ENCODE results near the gene CELA3B.
"Not testable (repeated sequence)": the region's sequence is repeated elsewhere in the genome, so short reads cannot be mapped to it uniquely, and the experiment has no call there.

The CELA3B gene

GRCh38 chr1:21938732-21939538 lies 37.9 kb upstream of the CELA3B start:
- Histone ChIP-seq H3K9ac (ENCODE audit: low read depth, low read length) (no peak overlapping the region), H3K36me3 (ENCODE audit: insufficient read depth, low read length) (no peaks in the 10 kb centered on the region), H3K4me1 (ENCODE audit: insufficient read depth, low read length) (peaks cover 29% of the 10 kb centered on the region), H3K9me3 (ENCODE audit: control insufficient read depth, insufficient read depth, low read length) (no peaks in the 10 kb centered on the region)

- no peaks in the 10 kb centered on the region for H3K9me3 ChIP-seq (ENCODE audit: control insufficient read depth, insufficient read depth, low read length)
- H3K9ac ChIP-seq (ENCODE audit: low read depth, low read length) = no peak overlapping the region
- no peaks in the 10 kb centered on the region for H3K36me3 ChIP-seq (ENCODE audit: insufficient read depth, low read length)
- H3K4me1 ChIP-seq (ENCODE audit: insufficient read depth, low read length) = peaks cover 28% of the 10 kb centered on the region
Observed at GRCh38 chr1:21939650-21940374, 37.0 kb upstream of the CELA3B start.

DNA sequence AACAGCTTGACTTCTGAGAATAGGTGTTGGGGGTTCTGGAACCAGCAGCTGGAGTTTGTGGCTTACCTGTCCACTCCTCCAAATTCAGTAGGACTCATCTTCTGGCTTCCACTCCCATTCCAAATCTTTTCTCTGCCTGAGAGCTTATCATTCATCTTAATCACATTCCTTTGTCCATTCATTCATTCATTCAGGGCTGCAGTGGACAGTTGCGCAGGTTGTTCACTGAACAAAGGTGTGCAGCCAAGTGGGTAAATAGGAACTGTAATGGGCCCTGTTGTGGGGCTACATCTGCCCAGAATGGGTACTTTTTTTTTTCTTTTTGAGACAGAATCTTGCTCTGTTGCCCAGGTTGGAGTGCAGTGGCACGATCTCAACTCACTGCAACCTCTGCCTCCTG lies 36.3 kb upstream of the CELA3B start:
- Histone ChIP-seq H3K4me1 (ENCODE audit: insufficient read depth, low read length) (peaks cover 25% of the 10 kb centered on the region), H3K9ac (ENCODE audit: low read depth, low read length) (no peak overlapping the region), H3K9me3 (ENCODE audit: control insufficient read depth, insufficient read depth, low read length) (no peaks in the 10 kb centered on the region), H3K36me3 (ENCODE audit: insufficient read depth, low read length) (no peaks in the 10 kb centered on the region)

DNA sequence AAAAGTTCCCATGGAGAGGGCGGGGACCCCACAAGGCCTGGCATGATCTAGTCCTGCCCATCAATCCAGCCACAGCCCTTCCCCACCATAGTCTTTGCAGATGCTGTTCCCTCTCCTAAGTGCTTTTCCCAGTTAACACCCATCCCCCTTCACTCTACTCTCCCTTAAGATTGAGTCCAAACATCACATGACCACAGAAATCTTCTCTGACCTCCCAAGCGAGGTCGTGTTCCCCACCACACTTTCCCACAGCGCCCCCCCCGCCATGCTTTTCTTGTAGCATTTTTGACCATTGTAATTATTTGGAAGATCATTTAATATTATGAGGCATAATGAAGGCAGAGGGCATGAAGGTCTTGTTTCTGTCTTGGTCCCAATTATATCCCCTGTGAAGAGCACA lies 35.5 kb upstream of the CELA3B start:
- H3K36me3 ChIP-seq (ENCODE audit: insufficient read depth, low read length) = no peaks in the 10 kb centered on the region
- no peaks in the 10 kb centered on the region for H3K9me3 ChIP-seq (ENCODE audit: control insufficient read depth, insufficient read depth, low read length)
- peaks cover 22% of the 10 kb centered on the region for H3K4me1 ChIP-seq (ENCODE audit: insufficient read depth, low read length)
- H3K9ac ChIP-seq (ENCODE audit: low read depth, low read length) = no peak overlapping the region

DNA sequence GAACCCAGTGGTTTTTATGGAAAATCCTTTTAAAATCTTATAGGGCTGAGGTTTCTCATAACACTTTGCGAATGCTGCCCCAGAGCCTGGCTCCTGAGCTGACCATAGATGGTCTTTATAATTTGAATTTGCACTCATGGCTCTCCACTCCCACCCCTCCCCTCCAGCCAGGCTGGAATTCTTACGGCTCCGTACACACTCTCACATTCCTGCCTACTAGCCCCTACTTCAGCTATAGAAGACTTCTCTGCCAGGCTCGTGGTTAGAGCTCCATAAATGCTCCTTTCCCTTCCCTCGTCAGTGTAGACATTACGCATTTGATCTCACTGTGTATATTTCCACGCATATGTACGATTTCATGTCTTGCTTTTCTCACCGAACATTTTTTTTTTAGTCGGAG lies 34.4 kb upstream of the CELA3B start:
- Histone ChIP-seq H3K36me3 (ENCODE audit: insufficient read depth, low read length) (no peaks in the 10 kb centered on the region), H3K9me3 (ENCODE audit: control insufficient read depth, insufficient read depth, low read length) (no peaks in the 10 kb centered on the region), H3K4me1 (ENCODE audit: insufficient read depth, low read length) (peaks cover 22% of the 10 kb centered on the region), H3K9ac (ENCODE audit: low read depth, low read length) (no peak overlapping the region)

- H3K36me3 ChIP-seq (ENCODE audit: insufficient read depth, low read length); H3K9me3 ChIP-seq (ENCODE audit: control insufficient read depth, insufficient read depth, low read length); H3K9ac ChIP-seq (ENCODE audit: low read depth, low read length): not testable (repeated sequence)
- H3K4me1 ChIP-seq (ENCODE audit: insufficient read depth, low read length) = peaks cover 22% of the 10 kb centered on the region
Observed at GRCh38 chr1:21942959-21943640, 33.7 kb upstream of the CELA3B start.

- no peak overlapping the region for H3K9ac ChIP-seq (ENCODE audit: low read depth, low read length)
- H3K36me3 ChIP-seq (ENCODE audit: insufficient read depth, low read length) = no peaks in the 10 kb centered on the region
- H3K9me3 ChIP-seq (ENCODE audit: control insufficient read depth, insufficient read depth, low read length) = no peaks in the 10 kb centered on the region
Observed at GRCh38 chr1:21944733-21945073, 32.1 kb upstream of the CELA3B start.

DNA sequence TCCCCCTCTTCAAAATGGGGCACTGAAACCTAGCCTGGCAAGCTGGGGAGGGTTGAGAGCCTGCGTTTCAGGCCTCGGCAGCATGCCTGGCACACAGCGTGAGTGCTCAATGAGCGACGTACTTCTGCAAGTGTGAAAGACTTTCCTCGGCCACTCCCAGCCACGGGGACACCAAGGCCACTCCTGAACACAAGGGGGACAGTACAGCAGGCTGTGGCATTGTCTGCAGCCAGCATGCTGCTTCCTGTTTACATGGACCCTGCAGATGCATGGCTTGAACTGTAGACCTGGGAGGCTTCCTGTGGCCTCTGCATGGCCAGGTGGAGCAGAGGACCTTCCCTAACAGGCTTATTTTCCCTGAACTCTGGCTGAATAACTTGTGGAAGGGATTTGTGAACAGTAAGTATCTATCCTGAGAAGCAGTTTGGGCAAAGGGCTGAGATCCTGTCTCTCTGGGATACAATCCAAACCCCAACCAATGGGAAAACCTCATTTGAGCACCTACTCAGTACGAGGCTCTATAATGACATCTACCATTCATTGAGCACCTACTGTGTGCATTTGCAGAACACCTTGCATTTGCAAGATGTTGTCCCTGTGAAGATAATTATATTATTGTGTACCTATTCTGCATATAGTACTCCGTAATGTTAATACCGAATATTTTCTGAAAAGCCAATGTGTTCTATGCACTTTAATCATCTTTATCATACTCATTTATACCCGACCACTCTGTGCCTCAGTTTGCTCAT lies 29.8 kb upstream of the CELA3B start:
- no peak overlapping the region for H3K9ac ChIP-seq (ENCODE audit: low read depth, low read length)
- peaks cover 12% of the 10 kb centered on the region for H3K4me1 ChIP-seq (ENCODE audit: insufficient read depth, low read length)
- no peaks in the 10 kb centered on the region for H3K36me3 ChIP-seq (ENCODE audit: insufficient read depth, low read length)
- no peaks in the 10 kb centered on the region for H3K9me3 ChIP-seq (ENCODE audit: control insufficient read depth, insufficient read depth, low read length)

More at GRCh38 chr1:21944733-21945073, 32.1 kb upstream of the CELA3B start:
- H3K4me1 ChIP-seq (ENCODE audit: insufficient read depth, low read length) = peaks cover 18% of the 10 kb centered on the region

- Histone ChIP-seq H3K9ac (ENCODE audit: low read depth, low read length) (no peak overlapping the region), H3K9me3 (ENCODE audit: control insufficient read depth, insufficient read depth, low read length) (no peaks in the 10 kb centered on the region), H3K36me3 (ENCODE audit: insufficient read depth, low read length) (no peaks in the 10 kb centered on the region), H3K4me1 (ENCODE audit: insufficient read depth, low read length) (peaks cover 8% of the 10 kb centered on the region; the same call in 1 of the 2 replicates)
Observed at GRCh38 chr1:21950734-21951133, 26.1 kb upstream of the CELA3B start.

- H3K4me1 ChIP-seq (ENCODE audit: insufficient read depth, low read length) = peaks cover 14% of the 10 kb centered on the region; the same call in 1 of the 2 replicates
- no peaks in the 10 kb centered on the region for H3K9me3 ChIP-seq (ENCODE audit: control insufficient read depth, insufficient read depth, low read length)
- no peaks in the 10 kb centered on the region for H3K36me3 ChIP-seq (ENCODE audit: insufficient read depth, low read length)
- no peak overlapping the region for H3K9ac ChIP-seq (ENCODE audit: low read depth, low read length)
Observed at GRCh38 chr1:21951226-21951870, 25.5 kb upstream of the CELA3B start.

DNA sequence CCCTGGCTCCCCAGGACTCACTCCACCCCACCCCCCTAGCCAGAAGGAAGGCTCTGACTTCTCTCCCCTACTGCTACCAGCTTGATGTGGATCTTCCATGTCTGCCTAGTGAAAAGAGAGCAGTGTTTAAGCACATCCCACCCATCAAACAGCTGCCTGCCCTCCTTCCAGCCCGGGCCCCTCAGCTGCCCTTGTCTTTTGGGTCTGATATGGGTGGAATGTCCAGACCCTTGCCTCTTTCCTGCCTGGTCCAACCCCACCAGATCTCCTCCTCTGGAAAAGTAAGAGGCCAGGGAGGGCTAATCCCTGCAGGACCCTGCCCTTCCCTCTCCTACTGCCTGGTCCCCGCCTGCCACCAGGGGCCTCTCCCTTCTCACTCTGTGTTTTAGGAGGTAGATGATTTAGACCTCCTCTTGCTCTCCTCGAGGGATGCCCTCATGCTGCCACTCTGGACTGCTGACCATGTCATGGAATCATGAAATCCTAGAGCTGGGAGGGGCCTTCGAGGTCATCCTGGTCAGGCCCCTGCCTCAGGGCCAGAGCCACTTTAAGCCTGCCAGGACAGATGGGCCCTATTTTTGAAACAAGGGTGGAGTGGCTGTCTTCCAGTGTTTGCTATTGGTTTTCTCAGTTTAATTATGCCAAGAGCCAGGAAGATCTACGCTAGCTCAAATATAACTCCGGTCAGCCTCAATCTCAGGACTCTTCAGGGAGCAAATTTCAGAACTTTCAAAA lies 23.9 kb upstream of the CELA3B start:
- Histone ChIP-seq H3K9me3 (ENCODE audit: control insufficient read depth, insufficient read depth, low read length) (no peaks in the 10 kb centered on the region), H3K4me1 (ENCODE audit: insufficient read depth, low read length) (peaks cover 22% of the 10 kb centered on the region; the same call in 1 of the 2 replicates), H3K9ac (ENCODE audit: low read depth, low read length) (no peak overlapping the region), H3K36me3 (ENCODE audit: insufficient read depth, low read length) (no peaks in the 10 kb centered on the region)

GRCh38 chr1:21955058-21955457 lies 21.8 kb upstream of the CELA3B start:
- Histone ChIP-seq H3K9me3 (ENCODE audit: control insufficient read depth, insufficient read depth, low read length) (no peaks in the 10 kb centered on the region), H3K36me3 (ENCODE audit: insufficient read depth, low read length) (no peaks in the 10 kb centered on the region), H3K4me1 (ENCODE audit: insufficient read depth, low read length) (peaks cover 22% of the 10 kb centered on the region; the same call in 1 of the 2 replicates), H3K9ac (ENCODE audit: low read depth, low read length) (no peak overlapping the region)

- Histone ChIP-seq H3K9ac (ENCODE audit: low read depth, low read length) (no peak overlapping the region), H3K4me1 (ENCODE audit: insufficient read depth, low read length) (peaks cover 22% of the 10 kb centered on the region; the same call in 1 of the 2 replicates)
Observed at GRCh38 chr1:21955501-21956281, 21.1 kb upstream of the CELA3B start.

More at GRCh38 chr1:21955501-21956281, 21.1 kb upstream of the CELA3B start:
- no peaks in the 10 kb centered on the region for H3K9me3 ChIP-seq (ENCODE audit: control insufficient read depth, insufficient read depth, low read length)
- no peaks in the 10 kb centered on the region for H3K36me3 ChIP-seq (ENCODE audit: insufficient read depth, low read length)

All from ES-I3 (cell line).